A172 (cell line): ENCODE data around the gene NQO1. TPM values are rescaled to one million over a fixed set of nuclear protein-coding genes. Genes with fewer than 3 reads are reported as not detected.
A peak's percentile ranks its signal among the peaks of the same experiment; 100 is the strongest.

Experiments
- DNase-seq: peaks from one replicate; pipeline ENCODE4 v3.0.0-alpha.2; 2015; ENCODE audit warnings: low spot score
- total RNA-seq: library from RNA; depleted of rRNA; stranded (reverse); fragments of >200 nt; shearing (Covaris generic); gene quantifications from 2 replicates; pipeline ENCODE4 v1.2.3, GENCODE V29; 2014

Gene NQO1
- total RNA-seq, 1 experiment from 2014 or later, result 386 TPM

GRCh38 chr16:69707920-69708683 is 18.3 kb downstream of the NQO1 start:
- DNase-seq, result no peak

- no peak for DNase-seq
Observed at GRCh38 chr16:69706975-69707340, 19.4 kb downstream of the NQO1 start.

- DNase-seq, result no peak
Observed at GRCh38 chr16:69706256-69706974, 19.9 kb downstream of the NQO1 start.

GRCh38 chr16:69703638-69704037 is 22.7 kb downstream of the NQO1 start:
- no peak for DNase-seq

- DNase-seq, result no peak
Observed at GRCh38 chr16:69701866-69702265, 24.5 kb downstream of the NQO1 start.

- no peak for DNase-seq
Observed at GRCh38 chr16:69701452-69701851, 24.9 kb downstream of the NQO1 start.

GRCh38 chr16:69699915-69700314 is 26.4 kb downstream of the NQO1 start:
- no peak for DNase-seq

- no peak for DNase-seq
Observed at GRCh38 chr16:69698404-69698803, 28.0 kb downstream of the NQO1 start.

GRCh38 chr16:69693916-69694315 is 32.4 kb downstream of the NQO1 start:
- no peak for DNase-seq

- peak; percentile 5 for DNase-seq
Observed at GRCh38 chr16:69691980-69692911, 34.1 kb downstream of the NQO1 start.

GRCh38 chr16:69688589-69688988 is 37.8 kb downstream of the NQO1 start:
- no peak for DNase-seq

GRCh38 chr16:69680358-69680757 is 46.0 kb downstream of the NQO1 start:
- no peak for DNase-seq

- DNase-seq, result no peak
Observed at GRCh38 chr16:69672998-69673713, 53.2 kb downstream of the NQO1 start.

GRCh38 chr16:69672315-69672997 is 53.9 kb downstream of the NQO1 start:
- no peak for DNase-seq

- DNase-seq, result no peak
Observed at GRCh38 chr16:69669577-69669976, 56.8 kb downstream of the NQO1 start.

- no peak for DNase-seq
Observed at GRCh38 chr16:69663846-69664245, 62.5 kb downstream of the NQO1 start.

- DNase-seq, result no peak
Observed at GRCh38 chr16:69662901-69663300, 63.5 kb downstream of the NQO1 start.

GRCh38 chr16:69660166-69660565 is 66.2 kb downstream of the NQO1 start:
- DNase-seq, result no peak
